Measurements from ENCODE around the gene NOC4L.

The NOC4L gene

DNA sequence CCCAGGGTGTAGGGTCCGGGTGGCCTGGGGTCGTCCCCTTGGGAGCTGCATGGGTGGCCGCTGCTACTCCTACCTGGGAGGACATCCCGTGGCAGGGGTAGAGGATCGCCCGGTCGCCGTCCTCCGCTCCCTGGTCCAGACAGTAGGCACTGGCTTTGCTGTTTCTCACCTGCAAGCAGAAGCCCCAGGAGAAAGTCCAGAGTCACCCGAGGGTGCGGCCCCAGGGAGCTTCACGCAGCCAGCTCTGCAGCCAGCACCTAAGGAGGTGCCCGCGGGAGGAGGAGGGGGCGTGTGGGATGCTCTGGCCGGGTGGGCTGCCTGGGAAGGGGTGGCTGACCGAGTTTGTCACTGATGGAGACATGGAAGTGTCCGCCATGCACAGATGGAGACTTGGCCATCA is 54.8 kb downstream of the NOC4L start:
- DNase-seq = no peak

DNA sequence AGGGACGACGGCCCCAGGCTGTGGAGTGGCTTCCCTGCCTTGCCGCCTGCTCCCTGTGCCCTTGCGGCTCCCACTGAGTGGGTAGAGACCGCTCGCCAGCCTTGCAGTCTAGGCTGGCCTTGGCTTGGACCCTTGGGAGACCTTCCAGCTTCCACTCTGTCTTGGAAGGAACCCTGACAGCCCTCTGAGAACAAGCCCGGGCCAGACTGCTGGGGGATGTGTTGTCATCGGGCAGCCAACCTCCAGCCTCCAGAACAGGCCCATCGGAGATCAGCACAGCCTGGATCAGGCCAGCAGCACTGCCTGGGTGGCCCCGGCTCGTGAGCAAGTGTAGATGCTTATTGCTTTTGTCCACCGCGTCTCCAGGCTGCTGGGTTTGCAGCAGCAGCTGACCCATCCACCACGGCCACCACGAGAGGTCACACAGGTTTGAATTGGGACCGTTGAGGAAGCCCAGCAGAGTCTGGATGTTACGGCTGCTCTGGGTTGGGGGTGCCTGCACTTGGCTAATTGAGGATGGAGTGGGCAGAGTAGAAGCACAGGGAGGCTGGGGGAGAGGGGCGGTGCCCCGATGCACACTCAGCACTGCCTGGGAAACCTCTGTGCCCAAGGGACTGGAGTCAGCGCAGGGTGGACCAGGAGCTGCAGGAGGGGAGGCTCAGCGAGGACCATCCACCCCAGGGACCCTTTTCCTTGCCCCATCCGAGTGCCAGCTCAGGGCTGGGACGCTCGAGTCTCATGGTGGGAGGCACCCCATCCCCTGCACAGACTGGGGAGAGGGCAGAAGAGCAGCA is 55.5 kb downstream of the NOC4L start:
- no peak for DNase-seq

DNA sequence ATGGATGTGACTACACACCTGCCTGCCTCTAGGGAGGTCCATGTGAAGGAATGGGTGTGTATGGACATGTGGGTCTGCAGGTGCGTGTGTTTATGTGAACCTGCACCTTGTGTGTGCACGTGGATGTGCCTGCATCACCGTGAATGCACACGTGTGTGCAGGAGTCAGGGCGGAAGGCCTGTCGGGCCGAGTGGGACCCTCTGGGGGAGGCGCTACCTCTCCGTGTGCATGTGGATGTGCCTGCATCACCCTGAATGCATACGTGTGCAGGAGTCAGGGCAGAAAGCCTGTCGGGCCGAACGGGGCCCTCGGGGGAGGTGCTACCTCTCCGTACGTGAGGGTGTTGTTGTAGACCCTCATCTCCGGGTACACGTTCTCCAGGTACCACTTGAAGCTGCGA is 56.5 kb downstream of the NOC4L start:
- no peak for DNase-seq

DNA sequence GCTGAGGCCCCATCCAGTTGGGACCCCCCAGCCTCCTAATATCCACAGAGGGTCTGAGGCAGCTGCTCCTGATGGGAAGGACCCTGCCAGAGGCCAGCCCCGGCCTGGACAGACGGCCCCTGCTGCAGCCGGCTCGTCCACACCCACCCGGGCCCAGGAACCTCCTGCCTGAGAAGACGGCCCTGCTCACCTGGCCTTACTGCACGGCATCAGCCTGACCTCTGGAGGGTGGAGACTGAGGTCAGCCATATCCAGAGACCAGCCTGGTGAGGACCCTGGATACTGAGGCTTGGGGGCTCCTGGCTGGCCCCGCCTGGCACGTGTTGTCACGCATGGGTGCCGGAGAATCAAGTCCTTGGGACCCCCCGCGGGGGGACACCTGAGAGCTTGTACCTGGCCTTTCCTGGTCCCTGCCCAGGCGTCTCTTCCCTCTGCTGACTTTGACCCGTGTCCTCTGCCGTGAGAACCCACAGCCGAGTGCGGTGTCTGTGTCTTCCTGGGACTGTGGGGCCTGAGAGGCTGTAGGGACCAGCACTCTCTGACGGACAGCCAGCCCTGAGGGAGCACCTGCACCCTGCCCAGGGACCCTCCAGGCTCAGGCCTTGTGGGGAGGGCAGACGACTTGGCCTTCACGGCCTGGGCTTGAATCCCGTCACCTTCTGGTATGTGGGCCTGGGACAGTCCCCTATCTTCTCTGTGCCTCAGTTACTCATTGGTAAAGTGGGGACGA is 57.3 kb downstream of the NOC4L start:
- DNase-seq = no peak
